GM21360 (cell line): Measurements from ENCODE around the gene SLC8A2.

Experiments used
- ATAC-seq: cut with Tn5 transposase; IDR thresholded peaks from one replicate; pipeline ENCODE4 v1.9.1; 2021; ENCODE audit warnings: mild to moderate bottlenecking, moderate library complexity; ENCODE audit not compliant: unreplicated experiment

The SLC8A2 gene, protein sequence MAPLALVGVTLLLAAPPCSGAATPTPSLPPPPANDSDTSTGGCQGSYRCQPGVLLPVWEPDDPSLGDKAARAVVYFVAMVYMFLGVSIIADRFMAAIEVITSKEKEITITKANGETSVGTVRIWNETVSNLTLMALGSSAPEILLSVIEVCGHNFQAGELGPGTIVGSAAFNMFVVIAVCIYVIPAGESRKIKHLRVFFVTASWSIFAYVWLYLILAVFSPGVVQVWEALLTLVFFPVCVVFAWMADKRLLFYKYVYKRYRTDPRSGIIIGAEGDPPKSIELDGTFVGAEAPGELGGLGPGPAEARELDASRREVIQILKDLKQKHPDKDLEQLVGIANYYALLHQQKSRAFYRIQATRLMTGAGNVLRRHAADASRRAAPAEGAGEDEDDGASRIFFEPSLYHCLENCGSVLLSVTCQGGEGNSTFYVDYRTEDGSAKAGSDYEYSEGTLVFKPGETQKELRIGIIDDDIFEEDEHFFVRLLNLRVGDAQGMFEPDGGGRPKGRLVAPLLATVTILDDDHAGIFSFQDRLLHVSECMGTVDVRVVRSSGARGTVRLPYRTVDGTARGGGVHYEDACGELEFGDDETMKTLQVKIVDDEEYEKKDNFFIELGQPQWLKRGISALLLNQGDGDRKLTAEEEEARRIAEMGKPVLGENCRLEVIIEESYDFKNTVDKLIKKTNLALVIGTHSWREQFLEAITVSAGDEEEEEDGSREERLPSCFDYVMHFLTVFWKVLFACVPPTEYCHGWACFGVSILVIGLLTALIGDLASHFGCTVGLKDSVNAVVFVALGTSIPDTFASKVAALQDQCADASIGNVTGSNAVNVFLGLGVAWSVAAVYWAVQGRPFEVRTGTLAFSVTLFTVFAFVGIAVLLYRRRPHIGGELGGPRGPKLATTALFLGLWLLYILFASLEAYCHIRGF

DNA sequence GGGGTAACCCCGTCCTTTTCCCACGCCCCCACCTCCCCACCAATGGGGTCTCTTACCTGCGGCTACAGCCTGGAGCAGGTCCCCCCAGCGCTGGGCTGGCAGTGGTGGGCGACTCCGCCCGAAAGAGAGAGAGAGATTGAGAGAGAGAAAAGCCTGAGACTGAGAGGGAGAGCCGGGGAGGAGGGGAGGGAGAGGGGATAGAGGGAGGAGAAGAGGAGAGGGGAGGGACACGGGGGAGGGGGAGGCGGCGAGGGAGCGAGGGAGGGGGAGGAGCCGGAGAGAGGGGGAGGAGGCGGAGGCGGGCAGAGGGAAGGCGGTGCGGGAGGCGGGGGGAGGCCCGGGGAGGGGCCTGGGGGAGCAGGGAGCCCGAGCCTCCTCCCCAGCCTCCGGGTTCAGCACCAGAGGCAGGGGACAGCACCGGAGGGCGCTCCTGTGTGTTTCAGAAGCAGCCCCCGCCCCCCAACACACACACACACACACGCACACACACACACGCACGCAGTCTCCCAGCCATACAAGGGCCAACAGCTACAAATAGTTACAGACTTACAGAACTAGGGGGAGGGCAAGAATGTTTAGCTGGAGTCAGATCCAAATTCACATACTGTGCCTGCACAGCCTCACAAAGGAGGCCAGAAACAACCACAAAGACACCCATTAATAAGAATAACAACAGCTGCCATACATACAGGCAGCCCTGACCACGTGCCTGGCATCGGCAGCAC, at the start of gene SLC8A2:
TSS of gene SLC8A2 (minus strand) at position 161 of the 725 bp plus-strand sequence. CDS start 5,490 bp downstream, outside the sequence.
- ATAC-seq, result no peak

DNA sequence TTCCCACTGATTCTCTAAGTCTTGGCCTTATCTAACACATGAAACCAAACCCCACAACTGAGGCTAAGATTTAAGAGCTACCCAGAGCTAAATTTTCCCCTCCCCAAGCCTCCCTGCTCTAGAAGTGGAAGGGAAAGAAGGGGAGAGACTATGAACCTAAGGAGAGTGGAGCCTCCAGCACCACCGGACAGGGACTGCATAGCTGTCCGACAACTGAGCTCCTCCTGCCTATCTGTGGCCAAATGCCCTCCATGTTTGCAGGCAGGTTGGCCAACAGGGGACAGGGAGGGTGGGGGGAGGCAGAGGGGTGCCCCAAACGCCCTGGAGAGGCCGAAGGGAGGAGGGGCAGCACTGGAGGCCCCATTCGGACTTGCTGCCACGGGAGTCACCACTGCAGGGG, 49.1 kb upstream of the SLC8A2 start:
- no peak for ATAC-seq

DNA sequence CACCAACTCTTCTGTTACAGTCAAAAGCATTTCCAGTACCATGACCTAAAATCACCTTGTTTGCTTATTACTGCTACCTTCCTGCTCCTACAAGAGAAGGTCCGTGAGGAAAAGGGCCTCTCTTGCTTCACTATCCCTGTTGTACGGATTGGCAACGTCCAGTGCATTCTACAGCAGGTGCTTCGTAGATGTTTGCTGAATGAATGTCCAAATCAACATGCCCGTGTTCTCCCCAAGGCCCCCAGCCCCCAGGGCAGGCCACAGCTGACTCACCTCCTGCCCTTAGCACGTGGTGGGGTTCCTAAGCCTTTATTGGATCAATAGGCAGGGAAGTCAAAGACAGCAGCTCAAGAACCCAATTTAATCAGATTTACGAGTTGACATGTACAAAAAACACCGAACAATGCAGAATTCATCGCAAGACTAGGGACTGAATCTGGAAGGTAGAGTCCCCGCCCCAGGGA, 48.7 kb upstream of the SLC8A2 start:
- ATAC-seq, result no peak

DNA sequence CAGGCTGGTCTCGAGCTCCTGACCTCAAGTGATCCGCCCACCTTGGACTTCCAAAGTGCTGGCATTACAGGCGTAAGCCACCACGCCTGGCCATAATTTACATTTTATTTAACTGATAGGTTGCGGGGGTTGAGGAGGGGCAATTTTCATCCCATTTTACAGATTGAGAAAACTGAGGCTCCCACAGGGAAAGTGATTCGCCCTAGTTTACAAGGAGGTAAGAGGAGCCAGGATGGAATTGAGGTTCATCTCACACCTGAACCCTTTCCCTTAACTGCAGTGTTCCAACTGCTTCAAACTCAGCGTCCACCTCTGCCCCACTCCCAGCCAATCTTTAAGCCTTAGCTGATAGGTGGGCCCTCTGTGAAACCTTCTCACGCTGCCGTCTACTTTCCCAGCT, 47.2 kb upstream of the SLC8A2 start:
- no peak for ATAC-seq

DNA sequence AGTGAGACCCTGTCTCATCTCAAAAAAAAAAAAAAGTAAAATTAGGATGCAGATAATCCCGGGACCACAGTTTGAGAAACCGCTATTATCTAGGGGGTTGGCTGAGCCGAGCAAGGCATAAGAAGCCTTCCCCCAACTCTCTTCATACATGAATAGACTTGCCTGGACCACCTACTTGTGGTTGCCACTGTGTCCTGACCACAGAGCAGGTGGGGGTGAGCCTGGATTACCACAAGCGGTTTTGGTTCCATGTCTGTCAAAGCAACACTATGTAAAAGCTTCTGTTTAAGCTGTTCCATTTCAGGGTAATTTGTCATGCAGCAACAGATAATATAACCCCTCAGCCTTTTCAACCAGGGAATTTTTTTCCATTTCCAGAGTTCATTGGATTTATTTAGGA, 46.4 kb upstream of the SLC8A2 start:
- no peak for ATAC-seq

DNA sequence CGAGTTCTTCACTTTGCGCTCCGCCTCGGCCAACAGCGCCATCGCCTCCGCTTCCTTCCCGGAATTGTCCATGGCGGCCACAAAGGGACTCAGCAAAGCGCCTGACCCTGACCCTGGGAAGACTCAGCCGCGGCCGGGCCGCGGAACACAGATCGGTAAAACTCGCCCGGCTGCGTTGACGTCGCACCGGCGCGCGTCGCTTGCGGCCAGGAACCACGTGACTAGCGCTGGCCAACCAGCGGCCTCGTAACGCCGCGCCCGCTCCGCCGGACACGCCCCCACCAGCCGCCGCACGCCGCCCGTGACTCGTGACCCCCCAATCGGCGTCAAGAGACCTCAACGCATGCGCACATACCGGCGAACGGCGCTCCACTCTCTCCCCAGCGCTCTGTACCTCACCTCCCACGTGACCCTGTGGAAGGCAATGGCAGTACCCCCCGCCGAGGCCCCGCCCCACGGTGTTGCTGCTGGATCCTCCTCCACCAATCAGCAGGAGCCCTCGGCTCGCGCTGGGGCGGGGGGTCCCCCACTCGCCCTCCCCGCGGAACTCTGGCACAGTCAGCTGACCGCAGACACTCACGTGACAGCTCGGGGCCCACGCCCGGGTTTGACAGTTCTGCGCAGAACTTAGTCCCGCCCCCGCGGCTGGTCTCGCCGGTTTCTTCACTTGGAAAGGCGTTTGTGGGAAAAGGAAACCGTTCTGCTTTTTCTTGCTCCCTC, 43.3 kb upstream of the SLC8A2 start, which contains the start of gene NAPA:
TSS of gene NAPA (minus strand) at position 195 of the 720 bp plus-strand sequence. CDS start at position 72, 123 bp downstream.
- ATAC-seq, result peak; percentile 73

DNA sequence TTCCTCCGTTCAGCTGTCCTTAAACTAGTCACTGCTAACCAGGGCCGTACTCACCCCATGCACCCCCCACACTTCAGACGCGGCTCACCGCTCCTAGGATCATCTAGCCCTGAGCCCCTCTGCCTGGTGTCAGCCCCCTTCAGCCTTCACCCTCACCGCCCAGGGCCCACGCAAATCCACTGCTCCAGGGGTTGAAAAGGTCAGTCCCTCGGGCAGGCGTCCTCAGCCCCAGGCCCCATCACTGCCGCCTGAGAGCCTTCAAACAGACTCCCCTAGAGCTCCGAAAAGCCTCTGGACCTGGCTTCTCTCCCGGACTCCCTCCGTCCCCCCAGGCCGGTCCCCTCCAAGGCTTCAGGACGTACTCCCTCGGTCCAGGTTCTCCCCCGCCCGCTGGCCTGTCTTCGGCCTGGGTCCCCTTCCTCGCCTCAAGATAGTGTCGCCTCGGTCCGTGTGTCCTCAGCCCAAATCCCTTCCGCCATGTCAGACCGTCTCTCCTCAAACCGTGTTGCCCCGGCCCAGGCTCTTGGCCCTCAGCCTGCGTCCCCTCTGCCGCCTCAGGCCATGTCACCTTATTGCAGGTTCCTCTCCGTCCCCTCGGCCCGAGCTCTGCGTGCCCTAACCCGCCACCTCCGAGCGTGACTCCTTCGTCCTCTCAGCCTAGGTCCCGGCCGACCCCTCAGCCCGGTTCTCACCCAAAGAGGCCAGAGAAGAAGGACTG, 42.6 kb upstream of the SLC8A2 start:
- ATAC-seq, result peak; percentile 4

DNA sequence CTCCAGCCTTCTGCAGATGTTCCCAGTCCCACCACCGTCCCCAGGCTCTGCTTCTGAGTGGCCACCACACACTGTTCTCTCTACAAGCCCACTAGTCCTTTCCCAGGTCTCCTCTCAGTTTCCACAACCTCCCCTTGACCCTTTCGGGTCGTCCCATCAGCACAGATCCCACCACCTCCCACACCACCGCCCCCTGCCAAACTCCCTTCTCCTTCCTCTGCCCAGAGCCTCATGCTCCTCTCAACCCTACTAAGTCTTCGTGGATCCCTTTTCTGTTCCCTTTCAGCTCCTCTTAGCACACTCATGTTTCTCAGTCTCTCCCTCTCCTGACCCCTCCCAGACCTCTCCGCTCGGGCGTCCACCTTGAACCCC, 41.2 kb upstream of the SLC8A2 start:
- no peak for ATAC-seq

DNA sequence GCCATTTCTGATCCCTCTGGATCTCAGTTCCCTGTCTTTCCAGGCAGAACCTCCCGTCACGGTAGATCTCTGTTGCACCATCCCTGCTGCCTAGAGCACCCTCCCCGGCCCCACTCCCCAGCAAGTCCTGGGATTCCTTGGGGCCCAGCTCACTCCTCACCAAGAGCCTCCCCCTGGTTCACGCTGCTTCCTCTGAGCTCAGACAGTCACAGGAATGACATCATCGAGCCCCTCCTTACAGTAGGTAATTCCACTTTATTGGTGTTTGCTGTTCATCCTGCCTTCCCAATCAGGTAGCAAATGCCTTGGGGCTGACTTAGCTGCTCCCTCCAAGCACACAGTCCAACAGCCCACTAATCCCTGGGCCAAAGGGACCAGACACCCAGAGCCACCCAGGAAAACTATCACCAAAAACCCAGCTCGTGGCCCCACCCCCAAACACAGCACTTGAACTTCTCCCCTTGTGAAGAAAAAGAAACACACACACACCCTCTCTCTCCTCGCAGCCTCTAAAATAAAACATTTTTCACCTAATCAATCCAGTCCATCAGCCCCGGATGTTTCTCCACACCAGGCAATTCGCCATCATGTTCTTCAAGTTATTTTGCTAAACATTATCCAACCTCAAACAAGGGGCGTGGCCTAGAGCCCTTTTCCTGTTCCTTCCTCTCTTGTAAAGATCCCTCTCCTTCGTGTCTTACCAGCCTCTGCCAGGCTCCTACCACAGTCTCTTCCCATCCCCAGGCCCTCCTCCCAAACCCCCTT, 40.7 kb upstream of the SLC8A2 start:
- ATAC-seq, result no peak

DNA sequence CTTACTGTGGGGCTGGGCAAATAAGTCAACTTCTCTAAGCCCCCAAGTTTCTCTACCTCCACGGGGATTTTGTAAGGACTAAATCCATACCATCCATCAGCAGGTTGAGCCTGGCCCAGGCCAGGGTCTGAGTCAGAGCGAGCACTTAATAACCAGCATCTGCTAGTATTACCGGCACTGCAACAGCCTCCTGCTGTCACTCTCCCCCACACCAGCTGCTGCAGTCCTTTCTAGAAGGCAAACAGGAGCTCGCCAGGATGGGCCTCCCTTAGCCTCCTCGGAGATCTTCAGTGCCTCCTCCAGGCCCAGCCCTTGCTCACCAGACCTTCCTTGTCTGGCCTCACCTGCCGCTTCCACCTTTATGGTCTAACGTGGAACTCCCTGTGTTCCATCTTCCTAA, 40.0 kb upstream of the SLC8A2 start:
- ATAC-seq, result no peak

DNA sequence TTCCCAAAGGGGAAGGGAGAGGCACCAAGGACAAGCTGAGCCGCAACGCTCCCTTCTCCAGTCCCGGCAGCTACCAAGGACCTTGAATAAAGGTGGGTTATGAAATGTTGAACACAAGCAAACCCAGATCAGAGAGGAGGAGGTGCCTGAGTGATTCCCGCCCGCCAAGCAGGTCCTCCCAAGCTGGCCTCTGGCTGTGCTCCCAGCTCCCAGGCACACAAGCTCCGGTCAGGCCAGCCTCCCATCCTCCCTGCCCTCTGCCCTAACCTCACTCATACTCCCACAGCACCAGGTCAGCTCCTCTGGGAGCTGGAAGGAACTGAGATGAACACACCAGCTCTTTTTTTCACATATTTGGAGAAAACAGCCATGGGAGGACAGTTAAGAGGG, 39.4 kb upstream of the SLC8A2 start:
- ATAC-seq, result no peak

DNA sequence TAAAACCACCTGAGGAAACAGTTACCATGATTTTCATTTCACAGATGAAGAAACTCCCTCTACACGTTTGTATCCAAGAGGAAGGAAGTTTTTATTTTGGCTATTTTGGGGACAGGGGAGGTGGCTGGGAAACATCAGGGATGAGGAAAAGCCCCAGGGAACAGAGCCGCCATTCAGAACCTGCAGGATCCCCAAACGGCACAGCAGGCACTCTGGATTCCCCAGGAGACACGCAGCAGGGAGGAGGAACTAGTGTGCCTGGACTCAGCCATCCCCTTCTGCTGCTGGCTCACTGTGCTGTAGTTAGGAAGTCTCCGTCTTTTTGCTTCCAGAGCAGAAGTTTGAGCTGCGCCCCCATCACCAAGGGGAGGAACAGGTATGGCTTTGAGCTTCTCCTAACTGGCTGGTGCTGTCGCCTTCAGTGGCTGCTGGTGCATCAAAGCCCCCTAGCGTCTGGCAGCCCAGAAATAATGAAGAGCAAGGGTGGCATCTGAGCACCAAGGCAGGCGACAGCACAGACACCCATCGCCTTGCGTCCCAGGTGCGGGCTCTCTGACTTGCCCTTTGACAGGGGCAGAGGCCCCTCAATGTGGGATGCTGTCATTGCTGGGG, 38.9 kb upstream of the SLC8A2 start:
- no peak for ATAC-seq

DNA sequence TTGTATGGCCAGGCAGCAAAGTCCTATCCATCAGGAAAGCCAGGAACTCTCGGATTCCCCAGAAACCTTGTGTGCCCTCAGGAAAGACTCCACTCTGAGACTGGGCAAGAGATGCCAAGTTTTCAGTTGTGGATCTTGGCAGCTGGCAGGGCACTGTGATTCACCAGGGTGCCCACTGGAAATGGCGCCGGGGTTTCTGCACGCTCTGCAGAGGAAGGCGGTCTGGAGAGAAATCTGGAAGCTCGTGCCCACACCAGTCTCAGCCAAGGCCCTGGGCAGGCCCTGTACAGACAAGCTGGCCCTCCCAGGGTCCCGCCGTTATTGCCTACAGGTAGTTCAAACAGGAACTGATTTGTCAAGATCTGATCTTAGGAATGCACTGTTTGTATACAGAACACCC, 38.3 kb upstream of the SLC8A2 start:
- ATAC-seq, result no peak

DNA sequence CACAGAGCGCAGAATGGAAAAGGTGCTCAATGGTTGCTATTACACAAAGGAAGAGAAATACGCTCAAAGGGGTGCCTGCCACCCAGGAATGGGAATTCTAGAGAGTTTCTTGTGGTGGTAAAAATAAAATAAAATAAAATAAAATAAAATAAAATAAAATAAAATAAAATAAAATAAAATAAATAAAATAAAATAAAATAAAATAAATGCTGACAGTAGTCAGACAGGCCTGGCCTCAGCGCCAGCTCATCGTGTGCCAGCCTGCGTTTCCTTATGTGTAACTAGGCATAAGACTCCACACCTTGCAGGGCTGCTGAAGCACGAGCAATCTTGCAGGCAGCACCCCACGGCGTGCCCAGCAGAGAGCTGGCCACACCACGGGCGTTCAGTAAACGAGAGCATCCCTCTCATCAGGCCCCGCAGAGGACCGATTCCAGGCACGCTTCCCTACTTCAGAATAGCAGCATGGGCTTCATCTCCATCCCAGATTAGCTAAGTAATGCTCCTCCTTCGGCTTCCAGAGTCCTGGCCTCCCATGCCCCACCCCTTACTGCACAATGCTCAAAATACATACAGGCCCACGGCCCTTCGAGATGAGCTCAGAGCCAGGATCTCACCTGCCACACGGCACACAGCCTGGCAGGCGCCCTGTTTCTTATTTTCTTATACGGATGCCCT, 37.6 kb upstream of the SLC8A2 start:
- no peak for ATAC-seq

DNA sequence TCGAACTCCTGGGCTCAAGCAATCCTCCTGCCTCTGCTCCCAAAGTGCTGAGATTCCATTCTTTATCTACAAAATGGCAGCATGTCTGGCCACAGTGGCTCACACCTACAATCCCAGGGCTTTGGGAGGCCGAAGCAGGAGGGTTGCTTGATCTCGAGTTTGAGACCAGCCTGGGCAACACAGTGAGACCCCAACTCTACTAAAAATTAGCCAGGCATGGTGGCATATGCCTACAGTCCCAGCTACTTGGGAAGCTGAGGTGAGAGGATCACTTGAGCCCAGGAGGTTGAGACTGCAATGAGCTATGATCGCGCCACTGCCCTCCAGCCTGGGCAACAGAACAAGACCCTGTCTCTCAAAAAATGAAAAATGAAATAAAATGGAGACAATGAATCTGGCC, 37.0 kb upstream of the SLC8A2 start:
- ATAC-seq, result no peak

DNA sequence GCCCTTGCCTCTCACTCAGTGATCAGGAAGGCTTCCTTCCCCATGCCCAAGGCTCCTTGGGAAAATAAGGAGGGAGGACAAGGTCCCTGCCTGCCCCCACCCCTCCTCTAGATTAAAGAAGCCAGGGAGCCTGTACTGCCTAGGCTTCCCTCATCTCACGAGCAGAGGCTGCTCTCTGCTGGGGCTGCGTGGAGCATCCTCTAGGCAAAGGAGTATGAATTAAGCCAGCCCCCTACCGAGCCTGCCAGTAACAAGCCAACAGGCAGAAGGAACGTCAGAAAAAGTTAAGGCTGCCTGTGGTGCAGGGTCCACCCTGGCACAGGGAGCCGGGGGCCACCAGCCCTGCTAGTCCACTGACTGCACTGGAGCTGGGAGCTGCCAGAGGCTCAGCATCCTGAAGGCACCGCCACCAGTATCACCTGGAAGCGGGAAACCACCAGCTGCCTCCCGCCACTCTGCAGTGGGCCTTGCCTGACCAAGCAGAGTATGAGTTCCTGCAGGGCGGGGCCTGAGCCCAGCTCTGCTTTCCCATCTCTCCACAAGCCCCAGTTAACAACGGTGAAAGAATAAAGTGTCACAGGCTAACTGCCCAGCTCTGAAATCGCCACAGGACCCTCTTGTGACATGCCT, 36.3 kb upstream of the SLC8A2 start:
- ATAC-seq, result no peak

DNA sequence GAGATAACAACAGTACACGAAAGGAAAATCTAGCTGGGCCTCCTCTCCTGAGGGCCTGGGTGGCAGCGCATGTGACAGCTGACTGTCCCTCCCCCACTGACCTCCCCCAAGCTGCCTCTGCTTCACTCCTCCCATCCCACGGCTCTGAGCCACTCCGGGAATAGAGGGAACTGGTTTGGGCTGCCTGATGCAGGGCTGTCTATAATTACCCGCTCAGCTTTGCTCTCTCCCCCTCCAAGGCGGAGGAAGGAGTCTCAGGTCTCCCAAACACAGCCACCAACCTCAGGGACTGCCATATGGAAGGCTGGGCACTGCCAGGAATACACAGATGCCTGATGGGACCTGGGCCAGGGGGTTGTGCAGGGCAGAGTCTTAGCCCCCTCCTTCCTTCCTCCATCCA, 35.3 kb upstream of the SLC8A2 start:
- ATAC-seq, result no peak

DNA sequence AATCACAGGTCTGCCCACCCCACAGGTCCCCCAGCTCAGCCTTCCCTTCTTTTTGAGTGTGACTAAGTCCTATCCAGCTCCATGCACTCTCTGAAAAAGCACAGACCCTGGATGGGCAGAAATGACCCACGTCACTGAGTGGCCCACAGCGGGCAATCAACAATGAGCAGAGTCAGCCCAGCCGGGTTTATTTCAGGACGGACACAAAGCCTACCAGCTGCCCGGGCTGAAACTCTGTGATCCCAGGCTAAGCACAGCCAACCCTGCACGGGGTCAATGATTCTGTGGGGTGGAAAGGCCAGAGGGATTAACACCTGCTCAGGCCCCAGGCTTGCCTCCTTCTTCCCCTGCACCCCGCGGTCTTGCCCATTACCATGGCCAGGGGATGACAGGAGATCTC, 34.8 kb upstream of the SLC8A2 start:
- no peak for ATAC-seq
